ENCODE measurements around the gene TM6SF1.

DNA sequence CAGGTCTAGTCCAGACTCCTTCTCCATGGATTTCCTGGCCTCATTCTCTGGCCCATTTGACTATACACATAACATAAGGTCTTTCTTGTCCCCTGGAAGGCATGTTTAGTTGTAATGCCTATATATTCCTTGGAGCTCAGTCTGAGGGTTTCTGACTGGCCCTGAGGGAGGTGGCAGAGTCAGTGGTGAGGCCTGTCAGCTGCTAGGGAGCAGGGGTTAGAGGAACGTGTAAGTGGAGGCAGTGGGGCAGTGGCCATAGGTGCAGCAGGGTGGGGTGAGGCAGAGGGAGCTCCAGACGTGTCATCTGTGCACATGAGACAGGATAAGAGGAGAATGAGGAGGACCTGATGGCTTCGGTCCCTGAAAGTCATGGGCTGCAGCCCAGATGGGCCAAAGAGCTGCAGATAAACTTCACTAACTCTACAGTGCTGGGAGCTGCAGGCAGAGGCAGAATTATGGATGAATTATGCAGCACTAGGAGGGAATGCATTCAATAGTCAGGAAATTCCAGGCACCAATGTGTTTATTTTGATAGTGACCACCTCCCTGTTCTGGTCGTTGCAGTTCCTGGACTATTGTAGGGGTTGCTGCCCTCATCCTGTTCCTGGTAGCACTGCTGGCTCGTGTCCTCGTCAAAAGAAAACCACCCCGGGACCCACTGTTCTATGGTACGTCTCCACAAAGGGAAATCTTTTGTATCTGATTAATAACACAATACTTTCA, 4.9 kb downstream of the TM6SF1 start:
- TF ChIP-seq EZH2 (IDR thresholded peaks at IDR 0.05; ENCODE audit: borderline replicate concordance, low read depth, low read length, severe bottlenecking): no peak
- TF ChIP-seq, protein P1, sequence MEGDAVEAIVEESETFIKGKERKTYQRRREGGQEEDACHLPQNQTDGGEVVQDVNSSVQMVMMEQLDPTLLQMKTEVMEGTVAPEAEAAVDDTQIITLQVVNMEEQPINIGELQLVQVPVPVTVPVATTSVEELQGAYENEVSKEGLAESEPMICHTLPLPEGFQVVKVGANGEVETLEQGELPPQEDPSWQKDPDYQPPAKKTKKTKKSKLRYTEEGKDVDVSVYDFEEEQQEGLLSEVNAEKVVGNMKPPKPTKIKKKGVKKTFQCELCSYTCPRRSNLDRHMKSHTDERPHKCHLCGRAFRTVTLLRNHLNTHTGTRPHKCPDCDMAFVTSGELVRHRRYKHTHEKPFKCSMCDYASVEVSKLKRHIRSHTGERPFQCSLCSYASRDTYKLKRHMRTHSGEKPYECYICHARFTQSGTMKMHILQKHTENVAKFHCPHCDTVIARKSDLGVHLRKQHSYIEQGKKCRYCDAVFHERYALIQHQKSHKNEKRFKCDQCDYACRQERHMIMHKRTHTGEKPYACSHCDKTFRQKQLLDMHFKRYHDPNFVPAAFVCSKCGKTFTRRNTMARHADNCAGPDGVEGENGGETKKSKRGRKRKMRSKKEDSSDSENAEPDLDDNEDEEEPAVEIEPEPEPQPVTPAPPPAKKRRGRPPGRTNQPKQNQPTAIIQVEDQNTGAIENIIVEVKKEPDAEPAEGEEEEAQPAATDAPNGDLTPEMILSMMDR (IDR thresholded peaks at IDR 0.05; ENCODE audit: borderline replicate concordance, extremely low read depth, low read length, poor library complexity, severe bottlenecking): no peak

Data from DND-41 (cell line).